HEK293 (cell line): Measurements from ENCODE around the gene RGS8.

Source experiments
- KLF7 ChIP-seq: fragments of 450-650 bp; formaldehyde crosslinking; IDR thresholded peaks from 2 replicates; pipeline ENCODE4 v1.5.1; 2016; ENCODE audit warnings: missing biosample characterization, missing genetic modification characterization, borderline replicate concordance
- ZNF280D ChIP-seq: fragments of 450-650 bp; formaldehyde crosslinking; IDR thresholded peaks from 2 replicates; pipeline ENCODE4 v1.5.1; 2016; ENCODE audit warnings: missing biosample characterization, missing genetic modification characterization

- TF ChIP-seq ZNF280D (tag by site-specific recombination), result no peak
- no peak for TF ChIP-seq KLF7 (tag by site-specific recombination)
Observed at GRCh38 chr1:182723200-182723599, 38.8 kb upstream of the RGS8 start.
